ENCODE data around the gene NRBP1.

DNA sequence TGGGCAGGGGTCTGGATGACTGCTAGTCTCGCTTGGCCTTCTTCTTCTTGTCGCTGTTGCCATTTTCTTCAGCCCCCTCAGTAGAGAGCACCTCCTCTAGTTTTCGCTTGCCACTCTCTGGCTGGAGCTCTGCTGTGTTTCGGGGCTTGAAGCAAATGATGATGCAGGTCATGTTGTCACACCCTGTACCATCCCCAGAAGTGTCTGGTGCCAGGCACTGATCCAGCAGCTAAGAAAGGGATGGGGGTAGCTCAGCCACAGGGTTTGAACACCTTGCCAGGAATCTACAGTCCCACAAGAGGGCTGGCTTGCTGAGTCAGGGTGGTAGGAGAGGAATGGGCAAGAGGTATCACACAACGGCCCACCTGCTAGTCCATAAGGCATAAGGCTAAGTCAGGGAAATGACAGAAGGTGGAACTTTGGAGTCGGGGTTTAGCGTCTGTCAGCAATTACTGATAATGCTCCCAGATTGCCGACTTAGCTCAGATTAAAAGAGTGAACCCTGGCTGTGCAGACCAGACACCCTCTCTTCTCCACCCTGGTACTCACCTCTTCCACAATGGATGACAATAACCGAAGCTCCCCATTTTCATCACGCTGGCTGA, 46.8 kb upstream of the NRBP1 start:
- no peak for TF ChIP-seq POLR2A (IDR thresholded peaks at IDR 0.05; ENCODE audit: low read depth, low read length)
- TF ChIP-seq POLR2AphosphoS5 (IDR thresholded peaks at IDR 0.05; ENCODE audit: low read depth, low read length), result no peak
- TF ChIP-seq TAF1 (IDR thresholded peaks at IDR 0.05; ENCODE audit: borderline replicate concordance, low read depth, low read length), result no peak

Data from GM12892 (cell line).